GM23338 (cell line): ENCODE results near the gene SEMA3E. TPM values are rescaled to one million over a fixed set of nuclear protein-coding genes. Genes with fewer than 3 reads are reported as not detected.

Experiments
- ATAC-seq: fragments of 200-7000 bp; cut with Tn5 transposase; 3 replicates; pipeline ENCODE4 v1.9.1; 2020
- DNase-seq: peaks from one replicate; pipeline ENCODE4 v3.0.0-alpha.2; 2015; ENCODE audit warnings: low spot score
- H2AFZ ChIP-seq: fragments of 200-600 bp; sonication (generic); 2 replicates; pipeline ENCODE4 v1.8.0; 2016; ENCODE audit warnings: antibody characterized with exemption, mild to moderate bottlenecking, moderate library complexity
- H3F3A ChIP-seq: fragments of 200-600 bp; sonication (generic); replicated peaks from 2 replicates; pipeline ENCODE4 v1.8.0; 2017; ENCODE audit warnings: antibody characterized with exemption, mixed run types, low read depth
- H3K27ac ChIP-seq: fragments of 200-600 bp; sonication (generic); 2 replicates; pipeline ENCODE4 v1.6.1; 2016; ENCODE audit warnings: low read depth
- H3K27me3 ChIP-seq: fragments of 200-600 bp; sonication (generic); 2 replicates; pipeline ENCODE4 v1.8.0; 2016; ENCODE audit warnings: mild to moderate bottlenecking, mixed run types, moderate library complexity; ENCODE audit not compliant: insufficient read depth
- H3K36me3 ChIP-seq: fragments of 200-600 bp; sonication (generic); 2 replicates; pipeline ENCODE4 v1.8.0; 2016; ENCODE audit warnings: mild to moderate bottlenecking; ENCODE audit not compliant: insufficient read depth
- H3K4me1 ChIP-seq: fragments of 200-600 bp; sonication (generic); 2 replicates; pipeline ENCODE4 v1.8.0; 2016; ENCODE audit warnings: mild to moderate bottlenecking, moderate library complexity; ENCODE audit not compliant: insufficient read depth
- H3K4me2 ChIP-seq: fragments of 200-600 bp; sonication (generic); 2 replicates; pipeline ENCODE4 v1.7.1; 2017; ENCODE audit warnings: mixed run types
- H3K4me3 ChIP-seq: fragments of 200-600 bp; sonication (generic); 2 replicates; pipeline ENCODE4 v1.6.1; 2016; ENCODE audit warnings: mixed run types
- H3K79me2 ChIP-seq: fragments of 200-600 bp; sonication (generic); replicated peaks from 2 replicates; pipeline ENCODE4 v1.8.0; 2017; ENCODE audit warnings: mild to moderate bottlenecking; ENCODE audit not compliant: insufficient read depth
- H3K9me2 ChIP-seq: fragments of 200-600 bp; sonication (generic); 2 replicates; pipeline ENCODE4 v1.8.0; 2017; ENCODE audit not compliant: insufficient read depth
- H4K20me1 ChIP-seq: fragments of 200-600 bp; sonication (generic); replicated peaks from 2 replicates; pipeline ENCODE4 v1.8.0; 2017; ENCODE audit warnings: mild to moderate bottlenecking; ENCODE audit not compliant: insufficient read depth
- H3K27ac Mint-ChIP-seq: 2 replicates; pipeline ENCODE4 v1.8.0; 2020; ENCODE audit warnings: inconsistent platforms, mild to moderate bottlenecking, moderate library complexity, mixed read lengths
- H3K27me3 Mint-ChIP-seq: 3 replicates; pipeline ENCODE4 v1.8.0; 2022; ENCODE audit warnings: low read depth, mild to moderate bottlenecking, moderate library complexity, mixed read lengths, inconsistent platforms; ENCODE audit not compliant: insufficient read depth, poor library complexity
- H3K36me3 Mint-ChIP-seq: 3 replicates; pipeline ENCODE4 v1.8.0; 2021; ENCODE audit warnings: low read depth, mild to moderate bottlenecking, inconsistent platforms, moderate library complexity, mixed read lengths
- H3K4me1 Mint-ChIP-seq: 3 replicates; pipeline ENCODE4 v1.8.0; 2020; ENCODE audit warnings: mild to moderate bottlenecking, inconsistent platforms, mixed read lengths
- H3K4me3 Mint-ChIP-seq: 3 replicates; pipeline ENCODE4 v1.8.0; 2021; ENCODE audit warnings: moderate library complexity, mild to moderate bottlenecking, inconsistent platforms, mixed read lengths
- H3K9me3 Mint-ChIP-seq: 3 replicates; pipeline ENCODE4 v1.8.0; 2020; ENCODE audit warnings: moderate library complexity, mild to moderate bottlenecking, inconsistent platforms, mixed read lengths
- EZH2phosphoT487 ChIP-seq: fragments of 200-600 bp; sonication (generic); IDR thresholded peaks from one replicate; pipeline ENCODE4 v1.8.1; 2018; ENCODE audit warnings: antibody characterized with exemption; ENCODE audit not compliant: unreplicated experiment
- POLR2AphosphoS5 ChIP-seq: IDR thresholded peaks from 2 replicates; pipeline ENCODE4 v1.6.1; 2016; ENCODE audit warnings: antibody characterized with exemption, low read depth
- STAT1 ChIP-seq: IDR thresholded peaks from one replicate; pipeline ENCODE4 v1.6.1; 2016; ENCODE audit warnings: antibody characterized with exemption; ENCODE audit not compliant: unreplicated experiment
- polyA plus RNA-seq: library from polyadenylated mRNA; unstranded; fragments of >200 nt; fragmentation: Nextera tagmentation; extraction: Ambion mirVana; gene quantifications from 2 replicates; pipeline ENCODE4 v1.2.1, GENCODE V29; 2016
- total RNA-seq: library from RNA; depleted of rRNA; stranded (reverse); fragments of >200 nt; shearing (Covaris generic); gene quantifications from 2 replicates; pipeline ENCODE4 v1.2.3, GENCODE V29; 2014
- TF ChIP-seq, protein P1 (sequence below): fragments of 250-450 bp; sonication (Bioruptor Pico); IDR thresholded peaks from 2 replicates; pipeline ENCODE4 v1.5.0; 2020; ENCODE audit warnings: mild to moderate bottlenecking, moderate library complexity
- TF ChIP-seq, protein P2 (sequence below): IDR thresholded peaks from one replicate; pipeline ENCODE4 v1.6.1; 2018; ENCODE audit warnings: antibody characterized with exemption; ENCODE audit not compliant: unreplicated experiment
- TF ChIP-seq, protein P3 (sequence below): IDR thresholded peaks from 2 replicates; pipeline ENCODE4 v1.6.1; 2016; ENCODE audit warnings: antibody characterized with exemption

The SEMA3E gene
- total and polyA plus RNA-seq, 2 experiments from 2014 or later, result 5.4 to 15.7 TPM

DNA sequence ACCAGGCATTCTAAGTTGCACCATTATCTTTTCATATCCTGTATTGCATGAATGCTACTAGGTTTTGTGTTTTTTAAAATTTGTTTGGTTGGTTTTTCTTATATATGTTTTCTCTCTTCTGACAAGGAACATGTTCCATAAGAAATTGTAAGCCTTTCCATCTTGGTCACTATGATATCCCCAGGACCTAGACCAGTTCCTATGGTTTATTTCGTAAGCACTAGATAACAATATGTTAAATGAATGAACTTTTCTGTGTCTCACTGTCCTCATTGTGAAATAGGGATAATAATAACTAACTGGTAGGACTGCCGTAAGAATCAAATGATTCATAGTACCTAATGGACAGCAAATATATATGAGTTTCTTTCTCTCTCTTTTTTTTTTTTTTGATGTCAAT is 146.3 kb downstream of the SEMA3E start (continued):
- TF ChIP-seq, protein P1, sequence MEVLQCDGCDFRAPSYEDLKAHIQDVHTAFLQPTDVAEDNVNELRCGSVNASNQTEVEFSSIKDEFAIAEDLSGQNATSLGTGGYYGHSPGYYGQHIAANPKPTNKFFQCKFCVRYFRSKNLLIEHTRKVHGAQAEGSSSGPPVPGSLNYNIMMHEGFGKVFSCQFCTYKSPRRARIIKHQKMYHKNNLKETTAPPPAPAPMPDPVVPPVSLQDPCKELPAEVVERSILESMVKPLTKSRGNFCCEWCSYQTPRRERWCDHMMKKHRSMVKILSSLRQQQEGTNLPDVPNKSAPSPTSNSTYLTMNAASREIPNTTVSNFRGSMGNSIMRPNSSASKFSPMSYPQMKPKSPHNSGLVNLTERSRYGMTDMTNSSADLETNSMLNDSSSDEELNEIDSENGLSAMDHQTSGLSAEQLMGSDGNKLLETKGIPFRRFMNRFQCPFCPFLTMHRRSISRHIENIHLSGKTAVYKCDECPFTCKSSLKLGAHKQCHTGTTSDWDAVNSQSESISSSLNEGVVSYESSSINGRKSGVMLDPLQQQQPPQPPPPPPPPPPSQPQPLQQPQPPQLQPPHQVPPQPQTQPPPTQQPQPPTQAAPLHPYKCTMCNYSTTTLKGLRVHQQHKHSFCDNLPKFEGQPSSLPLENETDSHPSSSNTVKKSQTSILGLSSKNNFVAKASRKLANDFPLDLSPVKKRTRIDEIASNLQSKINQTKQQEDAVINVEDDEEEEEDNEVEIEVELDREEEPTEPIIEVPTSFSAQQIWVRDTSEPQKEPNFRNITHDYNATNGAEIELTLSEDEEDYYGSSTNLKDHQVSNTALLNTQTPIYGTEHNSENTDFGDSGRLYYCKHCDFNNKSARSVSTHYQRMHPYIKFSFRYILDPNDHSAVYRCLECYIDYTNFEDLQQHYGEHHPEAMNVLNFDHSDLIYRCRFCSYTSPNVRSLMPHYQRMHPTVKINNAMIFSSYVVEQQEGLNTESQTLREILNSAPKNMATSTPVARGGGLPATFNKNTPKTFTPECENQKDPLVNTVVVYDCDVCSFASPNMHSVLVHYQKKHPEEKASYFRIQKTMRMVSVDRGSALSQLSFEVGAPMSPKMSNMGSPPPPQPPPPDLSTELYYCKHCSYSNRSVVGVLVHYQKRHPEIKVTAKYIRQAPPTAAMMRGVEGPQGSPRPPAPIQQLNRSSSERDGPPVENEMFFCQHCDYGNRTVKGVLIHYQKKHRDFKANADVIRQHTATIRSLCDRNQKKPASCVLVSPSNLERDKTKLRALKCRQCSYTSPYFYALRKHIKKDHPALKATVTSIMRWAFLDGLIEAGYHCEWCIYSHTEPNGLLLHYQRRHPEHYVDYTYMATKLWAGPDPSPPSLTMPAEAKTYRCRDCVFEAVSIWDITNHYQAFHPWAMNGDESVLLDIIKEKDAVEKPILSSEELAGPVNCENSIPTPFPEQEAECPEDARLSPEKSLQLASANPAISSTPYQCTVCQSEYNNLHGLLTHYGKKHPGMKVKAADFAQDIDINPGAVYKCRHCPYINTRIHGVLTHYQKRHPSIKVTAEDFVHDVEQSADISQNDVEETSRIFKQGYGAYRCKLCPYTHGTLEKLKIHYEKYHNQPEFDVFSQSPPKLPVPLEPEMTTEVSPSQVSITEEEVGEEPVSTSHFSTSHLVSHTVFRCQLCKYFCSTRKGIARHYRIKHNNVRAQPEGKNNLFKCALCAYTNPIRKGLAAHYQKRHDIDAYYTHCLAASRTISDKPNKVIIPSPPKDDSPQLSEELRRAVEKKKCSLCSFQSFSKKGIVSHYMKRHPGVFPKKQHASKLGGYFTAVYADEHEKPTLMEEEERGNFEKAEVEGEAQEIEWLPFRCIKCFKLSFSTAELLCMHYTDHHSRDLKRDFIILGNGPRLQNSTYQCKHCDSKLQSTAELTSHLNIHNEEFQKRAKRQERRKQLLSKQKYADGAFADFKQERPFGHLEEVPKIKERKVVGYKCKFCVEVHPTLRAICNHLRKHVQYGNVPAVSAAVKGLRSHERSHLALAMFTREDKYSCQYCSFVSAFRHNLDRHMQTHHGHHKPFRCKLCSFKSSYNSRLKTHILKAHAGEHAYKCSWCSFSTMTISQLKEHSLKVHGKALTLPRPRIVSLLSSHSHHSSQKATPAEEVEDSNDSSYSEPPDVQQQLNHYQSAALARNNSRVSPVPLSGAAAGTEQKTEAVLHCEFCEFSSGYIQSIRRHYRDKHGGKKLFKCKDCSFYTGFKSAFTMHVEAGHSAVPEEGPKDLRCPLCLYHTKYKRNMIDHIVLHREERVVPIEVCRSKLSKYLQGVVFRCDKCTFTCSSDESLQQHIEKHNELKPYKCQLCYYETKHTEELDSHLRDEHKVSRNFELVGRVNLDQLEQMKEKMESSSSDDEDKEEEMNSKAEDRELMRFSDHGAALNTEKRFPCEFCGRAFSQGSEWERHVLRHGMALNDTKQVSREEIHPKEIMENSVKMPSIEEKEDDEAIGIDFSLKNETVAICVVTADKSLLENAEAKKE (CRISPR knock-in tag), result no peak
- TF ChIP-seq STAT1, result no peak
- TF ChIP-seq, protein P2, sequence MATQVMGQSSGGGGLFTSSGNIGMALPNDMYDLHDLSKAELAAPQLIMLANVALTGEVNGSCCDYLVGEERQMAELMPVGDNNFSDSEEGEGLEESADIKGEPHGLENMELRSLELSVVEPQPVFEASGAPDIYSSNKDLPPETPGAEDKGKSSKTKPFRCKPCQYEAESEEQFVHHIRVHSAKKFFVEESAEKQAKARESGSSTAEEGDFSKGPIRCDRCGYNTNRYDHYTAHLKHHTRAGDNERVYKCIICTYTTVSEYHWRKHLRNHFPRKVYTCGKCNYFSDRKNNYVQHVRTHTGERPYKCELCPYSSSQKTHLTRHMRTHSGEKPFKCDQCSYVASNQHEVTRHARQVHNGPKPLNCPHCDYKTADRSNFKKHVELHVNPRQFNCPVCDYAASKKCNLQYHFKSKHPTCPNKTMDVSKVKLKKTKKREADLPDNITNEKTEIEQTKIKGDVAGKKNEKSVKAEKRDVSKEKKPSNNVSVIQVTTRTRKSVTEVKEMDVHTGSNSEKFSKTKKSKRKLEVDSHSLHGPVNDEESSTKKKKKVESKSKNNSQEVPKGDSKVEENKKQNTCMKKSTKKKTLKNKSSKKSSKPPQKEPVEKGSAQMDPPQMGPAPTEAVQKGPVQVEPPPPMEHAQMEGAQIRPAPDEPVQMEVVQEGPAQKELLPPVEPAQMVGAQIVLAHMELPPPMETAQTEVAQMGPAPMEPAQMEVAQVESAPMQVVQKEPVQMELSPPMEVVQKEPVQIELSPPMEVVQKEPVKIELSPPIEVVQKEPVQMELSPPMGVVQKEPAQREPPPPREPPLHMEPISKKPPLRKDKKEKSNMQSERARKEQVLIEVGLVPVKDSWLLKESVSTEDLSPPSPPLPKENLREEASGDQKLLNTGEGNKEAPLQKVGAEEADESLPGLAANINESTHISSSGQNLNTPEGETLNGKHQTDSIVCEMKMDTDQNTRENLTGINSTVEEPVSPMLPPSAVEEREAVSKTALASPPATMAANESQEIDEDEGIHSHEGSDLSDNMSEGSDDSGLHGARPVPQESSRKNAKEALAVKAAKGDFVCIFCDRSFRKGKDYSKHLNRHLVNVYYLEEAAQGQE, result no peak

DNA sequence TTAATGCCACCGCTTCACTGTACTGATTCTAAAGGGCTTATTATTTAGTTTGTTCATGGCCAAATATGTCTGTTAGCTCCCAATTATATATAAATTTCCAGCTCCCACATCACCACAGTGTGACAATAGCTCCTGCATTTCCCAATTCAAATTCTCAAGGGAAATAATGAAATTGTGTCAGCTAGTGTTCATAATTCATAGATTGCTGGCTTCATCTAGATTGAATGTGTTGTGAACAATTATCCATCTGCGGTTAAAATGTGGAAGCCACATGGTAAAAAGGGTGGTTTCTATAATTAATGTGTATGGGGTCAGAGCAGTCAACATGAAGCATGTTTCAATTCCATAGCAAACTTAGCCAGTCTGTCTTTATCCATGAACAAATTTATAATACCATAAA is 154.3 kb downstream of the SEMA3E start:
- peaks cover 5% of the 10 kb centered on the region; the same call in 1 of the 2 replicates for H3F3A ChIP-seq
- H3K4me1 Mint-ChIP-seq, result peaks cover 3% of the 10 kb centered on the region; the same call in 2 of the 3 replicates

More for the DNA sequence above, 154.3 kb downstream of the SEMA3E start:
- H3K27me3 ChIP-seq, result no peaks in the 10 kb centered on the region
- no peaks in the 10 kb centered on the region for H3K79me2 ChIP-seq
- ATAC-seq, result no peak
- no peaks in the 10 kb centered on the region for H3K9me2 ChIP-seq
- H3K4me1 ChIP-seq, result no peaks in the 10 kb centered on the region
- no peak overlapping the region for H3K4me3 Mint-ChIP-seq
- DNase-seq, result no peak
- no peak overlapping the region for H3K27ac ChIP-seq
- no peak overlapping the region for H2AFZ ChIP-seq
- H3K36me3 Mint-ChIP-seq, result no peaks in the 10 kb centered on the region
- no peaks in the 10 kb centered on the region for H3K9me3 Mint-ChIP-seq
- H4K20me1 ChIP-seq, result no peaks in the 10 kb centered on the region
- H3K27me3 Mint-ChIP-seq, result no peaks in the 10 kb centered on the region
- no peak overlapping the region for H3K4me2 ChIP-seq
- H3K36me3 ChIP-seq, result no peaks in the 10 kb centered on the region
- TF ChIP-seq STAT1 (no peak), POLR2AphosphoS5 (no peak), EZH2phosphoT487 (no peak)
- TF ChIP-seq, protein P3, sequence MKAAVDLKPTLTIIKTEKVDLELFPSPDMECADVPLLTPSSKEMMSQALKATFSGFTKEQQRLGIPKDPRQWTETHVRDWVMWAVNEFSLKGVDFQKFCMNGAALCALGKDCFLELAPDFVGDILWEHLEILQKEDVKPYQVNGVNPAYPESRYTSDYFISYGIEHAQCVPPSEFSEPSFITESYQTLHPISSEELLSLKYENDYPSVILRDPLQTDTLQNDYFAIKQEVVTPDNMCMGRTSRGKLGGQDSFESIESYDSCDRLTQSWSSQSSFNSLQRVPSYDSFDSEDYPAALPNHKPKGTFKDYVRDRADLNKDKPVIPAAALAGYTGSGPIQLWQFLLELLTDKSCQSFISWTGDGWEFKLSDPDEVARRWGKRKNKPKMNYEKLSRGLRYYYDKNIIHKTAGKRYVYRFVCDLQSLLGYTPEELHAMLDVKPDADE, result no peak
- TF ChIP-seq, protein P2, result no peak
- H3K27ac Mint-ChIP-seq, result no peak overlapping the region
- H3K4me3 ChIP-seq, result no peak overlapping the region
